GM23338 (cell line): ENCODE measurements around the gene IPO5. TPM values are rescaled to one million over a fixed set of nuclear protein-coding genes. Genes with fewer than 3 reads are reported as not detected.
A peak's percentile ranks its signal among the peaks of the same experiment; 100 is the strongest.

Experiments
- ATAC-seq: fragments of 200-7000 bp; cut with Tn5 transposase; 3 replicates; pipeline ENCODE4 v1.9.1; 2020
- DNase-seq: peaks from one replicate; pipeline ENCODE4 v3.0.0-alpha.2; 2015; ENCODE audit warnings: low spot score
- H2AFZ ChIP-seq: fragments of 200-600 bp; sonication (generic); 2 replicates; pipeline ENCODE4 v1.8.0; 2016; ENCODE audit warnings: antibody characterized with exemption, mild to moderate bottlenecking, moderate library complexity
- H3F3A ChIP-seq: fragments of 200-600 bp; sonication (generic); replicated peaks from 2 replicates; pipeline ENCODE4 v1.8.0; 2017; ENCODE audit warnings: antibody characterized with exemption, mixed run types, low read depth
- H3K27ac ChIP-seq: fragments of 200-600 bp; sonication (generic); 2 replicates; pipeline ENCODE4 v1.6.1; 2016; ENCODE audit warnings: low read depth
- H3K27me3 ChIP-seq: fragments of 200-600 bp; sonication (generic); 2 replicates; pipeline ENCODE4 v1.8.0; 2016; ENCODE audit warnings: mild to moderate bottlenecking, mixed run types, moderate library complexity; ENCODE audit not compliant: insufficient read depth
- H3K36me3 ChIP-seq: fragments of 200-600 bp; sonication (generic); 2 replicates; pipeline ENCODE4 v1.8.0; 2016; ENCODE audit warnings: mild to moderate bottlenecking; ENCODE audit not compliant: insufficient read depth
- H3K4me1 ChIP-seq: fragments of 200-600 bp; sonication (generic); 2 replicates; pipeline ENCODE4 v1.8.0; 2016; ENCODE audit warnings: mild to moderate bottlenecking, moderate library complexity; ENCODE audit not compliant: insufficient read depth
- H3K4me2 ChIP-seq: fragments of 200-600 bp; sonication (generic); 2 replicates; pipeline ENCODE4 v1.7.1; 2017; ENCODE audit warnings: mixed run types
- H3K4me3 ChIP-seq: fragments of 200-600 bp; sonication (generic); 2 replicates; pipeline ENCODE4 v1.6.1; 2016; ENCODE audit warnings: mixed run types
- H3K79me2 ChIP-seq: fragments of 200-600 bp; sonication (generic); replicated peaks from 2 replicates; pipeline ENCODE4 v1.8.0; 2017; ENCODE audit warnings: mild to moderate bottlenecking; ENCODE audit not compliant: insufficient read depth
- H3K9me2 ChIP-seq: fragments of 200-600 bp; sonication (generic); 2 replicates; pipeline ENCODE4 v1.8.0; 2017; ENCODE audit not compliant: insufficient read depth
- H4K20me1 ChIP-seq: fragments of 200-600 bp; sonication (generic); replicated peaks from 2 replicates; pipeline ENCODE4 v1.8.0; 2017; ENCODE audit warnings: mild to moderate bottlenecking; ENCODE audit not compliant: insufficient read depth
- H3K27ac Mint-ChIP-seq: 2 replicates; pipeline ENCODE4 v1.8.0; 2020; ENCODE audit warnings: inconsistent platforms, mild to moderate bottlenecking, moderate library complexity, mixed read lengths
- H3K27me3 Mint-ChIP-seq: 3 replicates; pipeline ENCODE4 v1.8.0; 2022; ENCODE audit warnings: low read depth, mild to moderate bottlenecking, moderate library complexity, mixed read lengths, inconsistent platforms; ENCODE audit not compliant: insufficient read depth, poor library complexity
- H3K36me3 Mint-ChIP-seq: 3 replicates; pipeline ENCODE4 v1.8.0; 2021; ENCODE audit warnings: low read depth, mild to moderate bottlenecking, inconsistent platforms, moderate library complexity, mixed read lengths
- H3K4me1 Mint-ChIP-seq: 3 replicates; pipeline ENCODE4 v1.8.0; 2020; ENCODE audit warnings: mild to moderate bottlenecking, inconsistent platforms, mixed read lengths
- H3K4me3 Mint-ChIP-seq: 3 replicates; pipeline ENCODE4 v1.8.0; 2021; ENCODE audit warnings: moderate library complexity, mild to moderate bottlenecking, inconsistent platforms, mixed read lengths
- H3K9me3 Mint-ChIP-seq: 3 replicates; pipeline ENCODE4 v1.8.0; 2020; ENCODE audit warnings: moderate library complexity, mild to moderate bottlenecking, inconsistent platforms, mixed read lengths
- CREB1 ChIP-seq: fragments of 250-450 bp; sonication (Bioruptor Pico); IDR thresholded peaks from 2 replicates; pipeline ENCODE4 v1.5.0; 2020; ENCODE audit warnings: low read depth, mild to moderate bottlenecking, moderate library complexity
- CTCF ChIP-seq, 2 experiments: fragments of 200-600 bp in 1 of 2; sonication (generic) in 1 of 2; conservative IDR thresholded peaks; 2 replicates each; pipeline versions ENCODE4 v1.5.1 to v1.6.1; 2016 to 2017; ENCODE audit warnings: antibody characterized with exemption in 2 of 2, low read depth in 2 of 2, mild to moderate bottlenecking in 2 of 2, moderate library complexity in 1 of 2
- EZH2 ChIP-seq: fragments of 200-600 bp; sonication (generic); IDR thresholded peaks from one replicate; pipeline ENCODE4 v1.8.0; 2017; ENCODE audit warnings: antibody characterized with exemption, mild to moderate bottlenecking, low read depth; ENCODE audit not compliant: unreplicated experiment
- EZH2phosphoT487 ChIP-seq: fragments of 200-600 bp; sonication (generic); IDR thresholded peaks from one replicate; pipeline ENCODE4 v1.8.1; 2018; ENCODE audit warnings: antibody characterized with exemption; ENCODE audit not compliant: unreplicated experiment
- JUNB ChIP-seq: IDR thresholded peaks from one replicate; pipeline ENCODE4 v1.6.1; 2016; ENCODE audit warnings: antibody characterized with exemption; ENCODE audit not compliant: unreplicated experiment
- NANOG ChIP-seq: IDR thresholded peaks from 2 replicates; pipeline ENCODE4 v1.6.1; 2016; ENCODE audit warnings: antibody characterized with exemption, borderline replicate concordance
- POLR2AphosphoS5 ChIP-seq: IDR thresholded peaks from 2 replicates; pipeline ENCODE4 v1.6.1; 2016; ENCODE audit warnings: antibody characterized with exemption, low read depth
- REST ChIP-seq: IDR thresholded peaks from one replicate; pipeline ENCODE4 v1.6.1; 2018; ENCODE audit warnings: antibody characterized with exemption; ENCODE audit not compliant: unreplicated experiment
- STAT1 ChIP-seq: IDR thresholded peaks from one replicate; pipeline ENCODE4 v1.6.1; 2016; ENCODE audit warnings: antibody characterized with exemption; ENCODE audit not compliant: unreplicated experiment
- ZNF114 ChIP-seq: fragments of 250-450 bp; sonication (Bioruptor Pico); IDR thresholded peaks from 2 replicates; pipeline ENCODE4 v1.5.0; 2020; ENCODE audit warnings: mild to moderate bottlenecking, moderate library complexity
- ZNF331 ChIP-seq: fragments of 250-450 bp; sonication (Bioruptor Pico); IDR thresholded peaks from 2 replicates; pipeline ENCODE4 v1.5.0; 2020; ENCODE audit warnings: low read depth, mild to moderate bottlenecking, moderate library complexity
- ZNF462 ChIP-seq: fragments of 250-450 bp; sonication (Bioruptor Pico); IDR thresholded peaks from 2 replicates; pipeline ENCODE4 v1.5.0; 2020; ENCODE audit warnings: mild to moderate bottlenecking, moderate library complexity
- polyA plus RNA-seq: library from polyadenylated mRNA; unstranded; fragments of >200 nt; fragmentation: Nextera tagmentation; extraction: Ambion mirVana; gene quantifications from 2 replicates; pipeline ENCODE4 v1.2.1, GENCODE V29; 2016
- total RNA-seq: library from RNA; depleted of rRNA; stranded (reverse); fragments of >200 nt; shearing (Covaris generic); gene quantifications from 2 replicates; pipeline ENCODE4 v1.2.3, GENCODE V29; 2014
- TF ChIP-seq, protein P1 (sequence below): IDR thresholded peaks from 2 replicates; pipeline ENCODE4 v1.6.1; 2016; ENCODE audit warnings: antibody characterized with exemption

IPO5 gene
- total and polyA plus RNA-seq, 2 experiments from 2014 or later = 124 to 353 TPM

- Histone ChIP-seq H3K4me1 (peaks cover 5% of the 10 kb centered on the region), H3K79me2 (no peaks in the 10 kb centered on the region), H3K4me3 (no peak overlapping the region), H3K4me2 (peak overlapping the region; percentile 2; the same call in 1 of the 2 replicates), H3K27me3 (no peaks in the 10 kb centered on the region), H3K27ac (peak overlapping the region; percentile 71; the same call in 1 of the 2 replicates), H4K20me1 (peaks cover 3% of the 10 kb centered on the region; the same call in 1 of the 2 replicates), H2AFZ (no peak overlapping the region), H3K36me3 (peaks cover 19% of the 10 kb centered on the region), H3K9me2 (no peaks in the 10 kb centered on the region), H3F3A (peaks cover 11% of the 10 kb centered on the region; the same call in 1 of the 2 replicates)
- DNase-seq = peak; percentile 46
- Mint-ChIP-seq H3K9me3 (no peaks in the 10 kb centered on the region), H3K4me1 (peaks cover 22% of the 10 kb centered on the region), H3K27ac (peak overlapping the region; percentile 70), H3K4me3 (no peak overlapping the region; the same call in 2 of the 3 replicates), H3K27me3 (peaks cover 10% of the 10 kb centered on the region), H3K36me3 (peaks cover 28% of the 10 kb centered on the region)
- TF ChIP-seq REST (no peak), CREB1 (CRISPR knock-in tag) (no peak), JUNB (no peak), CTCF (conservative IDR thresholded peaks at IDR 0.05; ENCODE audit: low read depth in 2 of 2) (no peak), ZNF462 (CRISPR knock-in tag) (no peak), ZNF331 (no peak), EZH2phosphoT487 (no peak), ZNF114 (CRISPR knock-in tag) (no peak), NANOG (no peak), STAT1 (no peak), POLR2AphosphoS5 (no peak), EZH2 (no peak)
- TF ChIP-seq, protein P1, sequence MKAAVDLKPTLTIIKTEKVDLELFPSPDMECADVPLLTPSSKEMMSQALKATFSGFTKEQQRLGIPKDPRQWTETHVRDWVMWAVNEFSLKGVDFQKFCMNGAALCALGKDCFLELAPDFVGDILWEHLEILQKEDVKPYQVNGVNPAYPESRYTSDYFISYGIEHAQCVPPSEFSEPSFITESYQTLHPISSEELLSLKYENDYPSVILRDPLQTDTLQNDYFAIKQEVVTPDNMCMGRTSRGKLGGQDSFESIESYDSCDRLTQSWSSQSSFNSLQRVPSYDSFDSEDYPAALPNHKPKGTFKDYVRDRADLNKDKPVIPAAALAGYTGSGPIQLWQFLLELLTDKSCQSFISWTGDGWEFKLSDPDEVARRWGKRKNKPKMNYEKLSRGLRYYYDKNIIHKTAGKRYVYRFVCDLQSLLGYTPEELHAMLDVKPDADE = no peak
- ATAC-seq = peak; percentile 48
These were observed 73.0 kb downstream of the IPO5 start for GRCh38 chr13:98026457-98026857.
